HEK293 (cell line): ENCODE data around the gene EVI5L.

Source experiments
- CTCF ChIA-PET: fragments of 350-600 bp; formaldehyde crosslinking; extraction: SDS; loops from one replicate; lab custom pipeline; 2021; ENCODE audit warnings: antibody characterized with exemption; lab: Yijun Ruan, JAX
- POLR2A ChIA-PET: fragments of 300-600 bp; formaldehyde crosslinking; extraction: SDS; loops from one replicate; lab custom pipeline; 2020; ENCODE audit warnings: antibody characterized with exemption, inconsistent platforms; lab: Yijun Ruan, JAX
- H3K27ac ChIP-seq: fragments of 200-500 bp; sonication (Bioruptor generic); 2 replicates; pipeline ENCODE4 v1.5.1; 2014; ENCODE audit warnings: low read depth, low read length, control low read depth, inconsistent platforms; ENCODE audit errors: extremely low read depth
- H3K36me3 ChIP-seq, 2 experiments: fragments of 200-500 bp in 1 of 2; sonication (Bioruptor generic) in 1 of 2; 1 replicate in 1 of 2; 2 replicates in 1 of 2; pipeline ENCODE4 v1.5.1; 2014 to 2017; ENCODE audit warnings: inconsistent platforms in 2 of 2, low read length in 2 of 2; ENCODE audit not compliant: control insufficient read depth in 2 of 2, insufficient read depth in 1 of 2
- H3K4me1 ChIP-seq: fragments of 200-500 bp; sonication (Bioruptor generic); 2 replicates; pipeline ENCODE4 v1.5.1; 2014; ENCODE audit warnings: mild to moderate bottlenecking, low read length, inconsistent platforms; ENCODE audit not compliant: control insufficient read depth, insufficient read depth
- H3K4me3 ChIP-seq: 2 replicates; pipeline ENCODE4 v1.5.1; 2011; ENCODE audit warnings: low read depth, mild to moderate bottlenecking, control low read depth, low read length, moderate library complexity
- H3K9me3 ChIP-seq: fragments of 200-500 bp; sonication (Bioruptor generic); 2 replicates; pipeline ENCODE4 v1.5.1; 2014; ENCODE audit warnings: low read depth, low read length, inconsistent platforms; ENCODE audit not compliant: control insufficient read depth, insufficient read depth
- CTCF ChIP-seq: fragments of 450-650 bp; formaldehyde crosslinking; IDR thresholded peaks from 2 replicates; pipeline ENCODE4 v1.5.1; 2016; ENCODE audit warnings: missing biosample characterization, missing genetic modification characterization
- GLIS1 ChIP-seq: fragments of 450-650 bp; formaldehyde crosslinking; IDR thresholded peaks from 2 replicates; pipeline ENCODE4 v1.5.1; 2016; ENCODE audit warnings: missing biosample characterization, missing genetic modification characterization
- GLIS2 ChIP-seq: fragments of 450-650 bp; formaldehyde crosslinking; IDR thresholded peaks from 2 replicates; pipeline ENCODE4 v1.5.1; 2016; ENCODE audit warnings: missing biosample characterization, missing genetic modification characterization
- HOXC10 ChIP-seq: sonication (generic); formaldehyde crosslinking; IDR thresholded peaks from 2 replicates; pipeline ENCODE4 v1.8.1; 2023; ENCODE audit warnings: mild to moderate bottlenecking, missing genetic modification reagents
- KLF17 ChIP-seq: fragments of 450-650 bp; formaldehyde crosslinking; IDR thresholded peaks from 2 replicates; pipeline ENCODE4 v1.5.1; 2016; ENCODE audit warnings: missing biosample characterization, missing genetic modification characterization
- KLF7 ChIP-seq: fragments of 450-650 bp; formaldehyde crosslinking; IDR thresholded peaks from 2 replicates; pipeline ENCODE4 v1.5.1; 2016; ENCODE audit warnings: missing biosample characterization, missing genetic modification characterization, borderline replicate concordance
- REPIN1 ChIP-seq: fragments of 450-650 bp; formaldehyde crosslinking; IDR thresholded peaks from 2 replicates; pipeline ENCODE4 v1.5.1; 2017; ENCODE audit warnings: missing biosample characterization, missing genetic modification characterization, low read depth
- WT1 ChIP-seq: fragments of 450-650 bp; formaldehyde crosslinking; IDR thresholded peaks from 2 replicates; pipeline ENCODE4 v1.5.1; 2016; ENCODE audit warnings: missing biosample characterization, missing genetic modification characterization
- ZBTB17 ChIP-seq: fragments of 450-650 bp; formaldehyde crosslinking; IDR thresholded peaks from 2 replicates; pipeline ENCODE4 v1.5.1; 2016; ENCODE audit warnings: missing biosample characterization, missing genetic modification characterization
- ZBTB8A ChIP-seq: fragments of 450-650 bp; formaldehyde crosslinking; IDR thresholded peaks from 2 replicates; pipeline ENCODE4 v1.5.1; 2016; ENCODE audit warnings: missing biosample characterization, missing genetic modification characterization
- ZFP37 ChIP-seq: fragments of 450-650 bp; formaldehyde crosslinking; IDR thresholded peaks from 2 replicates; pipeline ENCODE4 v1.5.1; 2016; ENCODE audit warnings: missing biosample characterization, missing genetic modification characterization
- ZIC2 ChIP-seq: fragments of 450-650 bp; formaldehyde crosslinking; IDR thresholded peaks from 2 replicates; pipeline ENCODE4 v1.5.1; 2016; ENCODE audit warnings: missing biosample characterization, missing genetic modification characterization
- ZNF19 ChIP-seq: fragments of 450-650 bp; formaldehyde crosslinking; IDR thresholded peaks from 2 replicates; pipeline ENCODE4; 2016; ENCODE audit warnings: missing biosample characterization, missing genetic modification characterization, low read depth
- ZNF280C ChIP-seq: fragments of 450-650 bp; formaldehyde crosslinking; IDR thresholded peaks from 2 replicates; pipeline ENCODE4 v1.5.1; 2016; ENCODE audit warnings: missing biosample characterization, missing genetic modification characterization
- ZNF354C ChIP-seq: fragments of 450-650 bp; formaldehyde crosslinking; IDR thresholded peaks from 2 replicates; pipeline ENCODE4 v1.5.1; 2016; ENCODE audit warnings: missing biosample characterization, missing genetic modification characterization, low read depth, borderline replicate concordance
- ZNF366 ChIP-seq: fragments of 450-650 bp; formaldehyde crosslinking; conservative IDR thresholded peaks from 2 replicates; pipeline ENCODE4 v1.5.1; 2016; ENCODE audit warnings: missing biosample characterization, missing genetic modification characterization
- ZNF394 ChIP-seq: fragments of 450-650 bp; formaldehyde crosslinking; IDR thresholded peaks from 2 replicates; pipeline ENCODE4 v1.5.1; 2016; ENCODE audit warnings: missing biosample characterization, missing genetic modification characterization, mild to moderate bottlenecking, moderate library complexity, borderline replicate concordance
- ZNF488 ChIP-seq: fragments of 450-650 bp; formaldehyde crosslinking; IDR thresholded peaks from 2 replicates; pipeline ENCODE4 v1.5.1; 2016; ENCODE audit warnings: missing biosample characterization, missing genetic modification characterization
- ZNF513 ChIP-seq: fragments of 450-650 bp; IDR thresholded peaks from 2 replicates; pipeline ENCODE4 v1.5.1; 2018; ENCODE audit warnings: missing biosample characterization, missing genetic modification characterization
- ZNF529 ChIP-seq: fragments of 450-650 bp; formaldehyde crosslinking; IDR thresholded peaks from 2 replicates; pipeline ENCODE4 v1.5.1; 2017; ENCODE audit warnings: missing genetic modification characterization, missing biosample characterization; ENCODE audit not compliant: insufficient replicate concordance
- ZNF600 ChIP-seq: fragments of 450-650 bp; formaldehyde crosslinking; IDR thresholded peaks from 2 replicates; pipeline ENCODE4 v1.5.1; 2016; ENCODE audit warnings: missing biosample characterization, missing genetic modification characterization
- ZNF629 ChIP-seq: fragments of 450-650 bp; formaldehyde crosslinking; IDR thresholded peaks from 2 replicates; pipeline ENCODE4 v1.5.1; 2017; ENCODE audit warnings: missing biosample characterization, missing genetic modification characterization
- ZNF707 ChIP-seq: fragments of 450-650 bp; formaldehyde crosslinking; IDR thresholded peaks from 2 replicates; pipeline ENCODE4 v1.5.1; 2016; ENCODE audit warnings: missing biosample characterization, missing genetic modification characterization
- TF ChIP-seq, protein P1 (sequence below): fragments of 450-650 bp; formaldehyde crosslinking; IDR thresholded peaks from 2 replicates; pipeline ENCODE4 v1.5.1; 2016; ENCODE audit warnings: missing biosample characterization, missing genetic modification characterization

EVI5L gene

GRCh38 chr19:7865262-7865911, 35.4 kb downstream of the EVI5L start:
- TF ChIP-seq, protein P1, sequence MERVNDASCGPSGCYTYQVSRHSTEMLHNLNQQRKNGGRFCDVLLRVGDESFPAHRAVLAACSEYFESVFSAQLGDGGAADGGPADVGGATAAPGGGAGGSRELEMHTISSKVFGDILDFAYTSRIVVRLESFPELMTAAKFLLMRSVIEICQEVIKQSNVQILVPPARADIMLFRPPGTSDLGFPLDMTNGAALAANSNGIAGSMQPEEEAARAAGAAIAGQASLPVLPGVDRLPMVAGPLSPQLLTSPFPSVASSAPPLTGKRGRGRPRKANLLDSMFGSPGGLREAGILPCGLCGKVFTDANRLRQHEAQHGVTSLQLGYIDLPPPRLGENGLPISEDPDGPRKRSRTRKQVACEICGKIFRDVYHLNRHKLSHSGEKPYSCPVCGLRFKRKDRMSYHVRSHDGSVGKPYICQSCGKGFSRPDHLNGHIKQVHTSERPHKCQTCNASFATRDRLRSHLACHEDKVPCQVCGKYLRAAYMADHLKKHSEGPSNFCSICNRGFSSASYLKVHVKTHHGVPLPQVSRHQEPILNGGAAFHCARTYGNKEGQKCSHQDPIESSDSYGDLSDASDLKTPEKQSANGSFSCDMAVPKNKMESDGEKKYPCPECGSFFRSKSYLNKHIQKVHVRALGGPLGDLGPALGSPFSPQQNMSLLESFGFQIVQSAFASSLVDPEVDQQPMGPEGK, result peak; percentile 50; the same call in 1 of the 2 replicates
- peak; percentile 26; the same call in 1 of the 2 replicates for TF ChIP-seq GLIS2 (tag by site-specific recombination)
- TF ChIP-seq HOXC10 (CRISPR knock-in tag), result no peak
- TF ChIP-seq ZFP37 (tag by site-specific recombination), result no peak
- no peak for TF ChIP-seq KLF17 (tag by site-specific recombination)
- peak; percentile 66 for TF ChIP-seq GLIS1
- TF ChIP-seq CTCF (tag by site-specific recombination), result no peak
- TF ChIP-seq ZIC2 (tag by site-specific recombination), result peak; percentile 47; the same call in 1 of the 2 replicates
- no peak for TF ChIP-seq ZNF354C (tag by site-specific recombination)
- 0 out of 2 replicates have a peak, but pooled peaks have one; percentile 44 for TF ChIP-seq ZNF394 (tag by site-specific recombination)
- Histone ChIP-seq H3K4me3 (no peak overlapping the region), H3K27ac (no peak overlapping the region), H3K9me3 (no peaks in the 10 kb centered on the region), H3K4me1 (no peaks in the 10 kb centered on the region), H3K36me3 (peaks cover 0 to 13% of the 10 kb centered on the region in 2 experiments; a peak in 1 of 3 replicates)
- ChIA-PET CTCF (interaction anchor here (1.4 to 1.7 kb wide), 2 partner anchors 13 to 38 kb away, joined by 3 to 6 read pairs; partner anchors contain the start of gene MAP2K7), POLR2A (interaction anchor here (1.1 kb wide), 1 partner anchor 38 kb away, joined by 3 read pairs; the partner anchor contains the start of gene MAP2K7)

- CTCF ChIA-PET, result interaction anchor here (0.7 to 1.4 kb wide), 2 partner anchors 13 to 37 kb away, joined by 3 read pairs; partner anchors contain the start of gene MAP2K7
- POLR2A ChIA-PET, result interaction anchor here (1.0 to 1.1 kb wide), 2 partner anchors 37 to 63 kb away, joined by 3 read pairs; partner anchors contain the start of gene MAP2K7
- no peak for TF ChIP-seq ZNF280C (tag by site-specific recombination)
- TF ChIP-seq ZNF707, result no peak
- no peak for TF ChIP-seq ZNF629 (tag by site-specific recombination)
- no peak for TF ChIP-seq WT1 (tag by site-specific recombination)
- TF ChIP-seq ZBTB8A (tag by site-specific recombination), result no peak
- no peak for TF ChIP-seq KLF7 (tag by site-specific recombination)
- TF ChIP-seq ZNF488 (tag by site-specific recombination), result no peak
- TF ChIP-seq ZNF600 (tag by site-specific recombination), result no peak
- TF ChIP-seq ZNF513 (tag by site-specific recombination), result no peak
- no peak for TF ChIP-seq ZBTB17 (tag by site-specific recombination)
- TF ChIP-seq REPIN1 (tag by site-specific recombination), result no peak
- no peak for TF ChIP-seq ZNF19 (tag by site-specific recombination)
- no peak for TF ChIP-seq ZNF529 (tag by site-specific recombination)
- TF ChIP-seq ZNF366, result no peak
Measured at GRCh38 chr19:7866399-7867091, 36.5 kb downstream of the EVI5L start.

More at GRCh38 chr19:7866399-7867091, 36.5 kb downstream of the EVI5L start:
- H3K4me3 ChIP-seq, result no peak overlapping the region
- H3K9me3 ChIP-seq, result no peaks in the 10 kb centered on the region
- peaks cover 0 to 8% of the 10 kb centered on the region in 2 experiments; a peak in 1 of 3 replicates for H3K36me3 ChIP-seq
- H3K4me1 ChIP-seq, result peaks cover 6% of the 10 kb centered on the region; the same call in 1 of the 2 replicates
- H3K27ac ChIP-seq, result no peak overlapping the region
